Measurements from ENCODE around the gene ZNF652. TPM values are rescaled to one million over a fixed set of nuclear protein-coding genes. Genes with fewer than 3 reads are reported as not detected.

Gene ZNF652
- polyA plus RNA-seq, 1 donor (not counting 4 experiments of a cell fraction or from before 2014, with no cell fraction given), result 8.9 TPM

DNA sequence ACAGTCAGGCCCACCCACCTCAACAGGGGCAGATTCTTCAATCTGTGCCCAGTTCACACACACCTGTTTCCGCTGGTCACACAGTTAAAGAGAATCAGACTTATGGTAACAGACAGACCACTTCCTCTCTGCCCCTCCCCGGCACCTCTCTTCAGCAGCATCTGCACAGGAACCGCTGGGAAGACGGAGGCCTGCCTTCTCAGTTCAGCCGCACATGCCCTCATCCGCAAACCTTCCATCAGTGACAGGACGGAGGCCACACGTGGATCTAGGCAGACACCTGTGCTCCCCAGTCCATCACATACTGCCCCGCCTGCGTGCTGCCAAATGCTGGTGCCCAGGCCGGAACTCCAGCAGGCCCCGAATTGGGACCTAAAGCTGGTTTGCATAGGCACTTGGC lies 42.3 kb upstream of the ZNF652 start:
- H3K4me3 ChIP-seq (ENCODE audit: control insufficient read depth in 2 of 3, extremely low read depth in 1 of 3, insufficient read depth in 2 of 3, low read depth in 1 of 3, low read length in 3 of 3), result no peak overlapping the region
- H3K9me1 ChIP-seq (ENCODE audit: control insufficient read depth, extremely low read depth, insufficient read depth, low read length), result no peaks in the 10 kb centered on the region
- H3K9me3 ChIP-seq (ENCODE audit: control insufficient read depth, low read depth, low read length), result no peaks in the 10 kb centered on the region
- no peak overlapping the region for H3K27ac ChIP-seq (ENCODE audit: control insufficient read depth, insufficient read depth, low read length)
- no peaks in the 10 kb centered on the region for H3K4me1 ChIP-seq (ENCODE audit: control insufficient read depth, extremely low read depth, insufficient read depth, low read length)
- dilution Hi-C loops (cut with MboI; ENCODE audit: extremely low pct_ligation_motif_present, low sequenced_read_pairs), result no loop called here
- peaks cover 4% of the 10 kb centered on the region for H4K20me1 ChIP-seq (ENCODE audit: control insufficient read depth, extremely low read depth, insufficient read depth, low read length)
- TF ChIP-seq, protein P1, sequence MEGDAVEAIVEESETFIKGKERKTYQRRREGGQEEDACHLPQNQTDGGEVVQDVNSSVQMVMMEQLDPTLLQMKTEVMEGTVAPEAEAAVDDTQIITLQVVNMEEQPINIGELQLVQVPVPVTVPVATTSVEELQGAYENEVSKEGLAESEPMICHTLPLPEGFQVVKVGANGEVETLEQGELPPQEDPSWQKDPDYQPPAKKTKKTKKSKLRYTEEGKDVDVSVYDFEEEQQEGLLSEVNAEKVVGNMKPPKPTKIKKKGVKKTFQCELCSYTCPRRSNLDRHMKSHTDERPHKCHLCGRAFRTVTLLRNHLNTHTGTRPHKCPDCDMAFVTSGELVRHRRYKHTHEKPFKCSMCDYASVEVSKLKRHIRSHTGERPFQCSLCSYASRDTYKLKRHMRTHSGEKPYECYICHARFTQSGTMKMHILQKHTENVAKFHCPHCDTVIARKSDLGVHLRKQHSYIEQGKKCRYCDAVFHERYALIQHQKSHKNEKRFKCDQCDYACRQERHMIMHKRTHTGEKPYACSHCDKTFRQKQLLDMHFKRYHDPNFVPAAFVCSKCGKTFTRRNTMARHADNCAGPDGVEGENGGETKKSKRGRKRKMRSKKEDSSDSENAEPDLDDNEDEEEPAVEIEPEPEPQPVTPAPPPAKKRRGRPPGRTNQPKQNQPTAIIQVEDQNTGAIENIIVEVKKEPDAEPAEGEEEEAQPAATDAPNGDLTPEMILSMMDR (optimal IDR thresholded peaks at IDR 0.05 in 1 of 3, IDR thresholded peaks at IDR 0.05 in 1 of 3, conservative IDR thresholded peaks at IDR 0.05 in 1 of 3; ENCODE audit: extremely low read depth in 1 of 3, insufficient read depth in 2 of 3, low read length in 3 of 3), result no peak
- TF ChIP-seq EZH2 (IDR thresholded peaks at IDR 0.05; ENCODE audit: low read length), result no peak
- no peak for DNase-seq (ENCODE audit: low read depth, low spot score)
- no peaks in the 10 kb centered on the region for H3K79me2 ChIP-seq (ENCODE audit: control insufficient read depth, insufficient read depth, low read length)
- no peak overlapping the region for H2AFZ ChIP-seq (ENCODE audit: control insufficient read depth, low read length)
- H3K9ac ChIP-seq (ENCODE audit: control insufficient read depth, extremely low read depth, insufficient read depth, low read length), result no peak overlapping the region
- no peaks in the 10 kb centered on the region for H3K27me3 ChIP-seq (ENCODE audit: control insufficient read depth, extremely low read depth, insufficient read depth, low read length)
- FAIRE-seq, result no peak
- H3K36me3 ChIP-seq (ENCODE audit: control insufficient read depth in 2 of 2, extremely low read depth in 1 of 2, insufficient read depth in 2 of 2, low read length in 2 of 2), result peaks cover 33 to 58% of the 10 kb centered on the region in 2 experiments
- no peak overlapping the region for H3K4me2 ChIP-seq (ENCODE audit: control insufficient read depth, extremely low read depth, insufficient read depth, low read depth, low read length)

DNA sequence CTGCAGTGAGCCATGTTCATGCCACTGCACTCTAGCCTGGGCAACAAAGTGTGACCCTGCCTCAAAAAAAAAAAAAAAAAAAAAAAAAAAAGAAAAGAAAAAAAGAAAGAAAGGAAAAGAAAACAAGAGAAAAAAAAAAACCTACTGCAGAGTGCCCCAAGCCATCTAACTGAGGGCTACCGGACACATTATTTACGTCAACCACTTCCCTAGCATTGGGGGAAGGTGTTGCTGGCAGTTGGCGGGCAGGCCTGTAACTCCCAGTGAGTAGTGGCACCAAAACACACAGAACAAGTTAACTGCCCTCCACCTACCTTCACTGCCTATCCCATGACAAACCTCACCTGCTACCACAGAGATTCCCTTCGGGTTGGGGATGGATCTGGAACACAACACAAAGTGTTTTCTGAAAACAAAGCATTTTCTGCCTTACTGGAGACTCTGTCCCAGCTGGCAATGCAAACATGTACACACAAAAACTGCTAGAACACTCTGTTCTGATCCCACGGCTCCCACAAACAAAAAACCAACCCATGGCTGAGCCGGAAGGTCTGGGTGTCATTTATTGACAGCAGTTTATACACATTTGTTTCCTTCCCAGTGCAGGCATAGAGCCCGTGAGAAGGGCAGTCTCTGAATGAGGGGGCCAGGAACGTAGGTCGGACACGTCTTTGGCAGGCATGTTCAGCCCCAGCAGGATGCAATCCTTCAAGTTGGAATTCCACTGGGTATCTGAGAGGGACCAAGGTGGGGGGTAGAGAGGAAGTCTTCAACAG lies 41.7 kb upstream of the ZNF652 start:
- no peak overlapping the region for H3K27ac ChIP-seq (ENCODE audit: control insufficient read depth, insufficient read depth, low read length)
- no peaks in the 10 kb centered on the region for H3K27me3 ChIP-seq (ENCODE audit: control insufficient read depth, extremely low read depth, insufficient read depth, low read length)
- no peaks in the 10 kb centered on the region for H3K4me1 ChIP-seq (ENCODE audit: control insufficient read depth, extremely low read depth, insufficient read depth, low read length)
- no peak overlapping the region for H3K4me3 ChIP-seq (ENCODE audit: control insufficient read depth in 2 of 3, extremely low read depth in 1 of 3, insufficient read depth in 2 of 3, low read depth in 1 of 3, low read length in 3 of 3)
- peaks cover 4% of the 10 kb centered on the region for H4K20me1 ChIP-seq (ENCODE audit: control insufficient read depth, extremely low read depth, insufficient read depth, low read length)
- FAIRE-seq (no peak), DNase-seq (ENCODE audit: low read depth, low spot score) (no peak)
- H2AFZ ChIP-seq (ENCODE audit: control insufficient read depth, low read length), result no peak overlapping the region
- H3K9me3 ChIP-seq (ENCODE audit: control insufficient read depth, low read depth, low read length), result no peaks in the 10 kb centered on the region
- no peak overlapping the region for H3K9ac ChIP-seq (ENCODE audit: control insufficient read depth, extremely low read depth, insufficient read depth, low read length)
- no peaks in the 10 kb centered on the region for H3K79me2 ChIP-seq (ENCODE audit: control insufficient read depth, insufficient read depth, low read length)
- dilution Hi-C loops (cut with MboI; ENCODE audit: extremely low pct_ligation_motif_present, low sequenced_read_pairs), result no loop called here
- H3K36me3 ChIP-seq (ENCODE audit: control insufficient read depth in 2 of 2, extremely low read depth in 1 of 2, insufficient read depth in 2 of 2, low read length in 2 of 2), result peaks cover 29 to 52% of the 10 kb centered on the region in 2 experiments
- no peak overlapping the region for H3K4me2 ChIP-seq (ENCODE audit: control insufficient read depth, extremely low read depth, insufficient read depth, low read depth, low read length)
- TF ChIP-seq, protein P1 (optimal IDR thresholded peaks at IDR 0.05 in 1 of 3, IDR thresholded peaks at IDR 0.05 in 1 of 3, conservative IDR thresholded peaks at IDR 0.05 in 1 of 3; ENCODE audit: extremely low read depth in 1 of 3, insufficient read depth in 2 of 3, low read length in 3 of 3), result no peak
- TF ChIP-seq EZH2 (IDR thresholded peaks at IDR 0.05; ENCODE audit: low read length), result no peak
- no peaks in the 10 kb centered on the region for H3K9me1 ChIP-seq (ENCODE audit: control insufficient read depth, extremely low read depth, insufficient read depth, low read length)
